GM12865 (cell line): Measurements from ENCODE around the gene SLC44A3.

Experiments used
- DNase-seq: peaks from one replicate; pipeline ENCODE4 v3.0.0; 2010; ENCODE audit warnings: low read depth
- H3K4me3 ChIP-seq: 2 replicates; pipeline ENCODE4 v1.5.1; 2011; ENCODE audit warnings: mild to moderate bottlenecking, low read depth, low read length, control low read depth
- TF ChIP-seq, protein P1 (sequence below): IDR thresholded peaks from 2 replicates; pipeline ENCODE4 v1.5.1; 2011; ENCODE audit warnings: low read length, control low read depth, low read depth, inconsistent platforms; ENCODE audit not compliant: insufficient read depth; ENCODE audit errors: missing control alignments

SLC44A3 gene

DNA sequence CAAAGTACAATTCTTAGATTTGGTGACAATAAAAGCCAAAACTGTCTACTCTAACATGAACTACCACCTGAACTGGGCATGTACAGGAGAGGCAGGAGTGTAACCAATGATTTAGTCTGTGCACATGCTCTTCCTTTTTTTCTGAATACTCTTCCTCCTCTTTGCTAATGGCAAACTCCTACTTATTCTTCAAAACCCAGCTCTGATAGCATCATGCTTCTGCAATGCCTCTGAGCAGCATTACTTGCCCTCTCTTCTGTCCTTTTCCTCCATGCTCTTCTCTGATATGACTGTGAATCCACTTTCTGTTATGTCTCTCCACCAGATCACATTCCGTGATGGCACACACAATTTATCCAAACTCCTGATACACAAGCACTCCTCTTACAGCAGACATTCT, 75.4 kb downstream of the SLC44A3 start:
- DNase-seq = no peak
- no peak overlapping the region for H3K4me3 ChIP-seq
- TF ChIP-seq, protein P1, sequence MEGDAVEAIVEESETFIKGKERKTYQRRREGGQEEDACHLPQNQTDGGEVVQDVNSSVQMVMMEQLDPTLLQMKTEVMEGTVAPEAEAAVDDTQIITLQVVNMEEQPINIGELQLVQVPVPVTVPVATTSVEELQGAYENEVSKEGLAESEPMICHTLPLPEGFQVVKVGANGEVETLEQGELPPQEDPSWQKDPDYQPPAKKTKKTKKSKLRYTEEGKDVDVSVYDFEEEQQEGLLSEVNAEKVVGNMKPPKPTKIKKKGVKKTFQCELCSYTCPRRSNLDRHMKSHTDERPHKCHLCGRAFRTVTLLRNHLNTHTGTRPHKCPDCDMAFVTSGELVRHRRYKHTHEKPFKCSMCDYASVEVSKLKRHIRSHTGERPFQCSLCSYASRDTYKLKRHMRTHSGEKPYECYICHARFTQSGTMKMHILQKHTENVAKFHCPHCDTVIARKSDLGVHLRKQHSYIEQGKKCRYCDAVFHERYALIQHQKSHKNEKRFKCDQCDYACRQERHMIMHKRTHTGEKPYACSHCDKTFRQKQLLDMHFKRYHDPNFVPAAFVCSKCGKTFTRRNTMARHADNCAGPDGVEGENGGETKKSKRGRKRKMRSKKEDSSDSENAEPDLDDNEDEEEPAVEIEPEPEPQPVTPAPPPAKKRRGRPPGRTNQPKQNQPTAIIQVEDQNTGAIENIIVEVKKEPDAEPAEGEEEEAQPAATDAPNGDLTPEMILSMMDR = no peak

DNA sequence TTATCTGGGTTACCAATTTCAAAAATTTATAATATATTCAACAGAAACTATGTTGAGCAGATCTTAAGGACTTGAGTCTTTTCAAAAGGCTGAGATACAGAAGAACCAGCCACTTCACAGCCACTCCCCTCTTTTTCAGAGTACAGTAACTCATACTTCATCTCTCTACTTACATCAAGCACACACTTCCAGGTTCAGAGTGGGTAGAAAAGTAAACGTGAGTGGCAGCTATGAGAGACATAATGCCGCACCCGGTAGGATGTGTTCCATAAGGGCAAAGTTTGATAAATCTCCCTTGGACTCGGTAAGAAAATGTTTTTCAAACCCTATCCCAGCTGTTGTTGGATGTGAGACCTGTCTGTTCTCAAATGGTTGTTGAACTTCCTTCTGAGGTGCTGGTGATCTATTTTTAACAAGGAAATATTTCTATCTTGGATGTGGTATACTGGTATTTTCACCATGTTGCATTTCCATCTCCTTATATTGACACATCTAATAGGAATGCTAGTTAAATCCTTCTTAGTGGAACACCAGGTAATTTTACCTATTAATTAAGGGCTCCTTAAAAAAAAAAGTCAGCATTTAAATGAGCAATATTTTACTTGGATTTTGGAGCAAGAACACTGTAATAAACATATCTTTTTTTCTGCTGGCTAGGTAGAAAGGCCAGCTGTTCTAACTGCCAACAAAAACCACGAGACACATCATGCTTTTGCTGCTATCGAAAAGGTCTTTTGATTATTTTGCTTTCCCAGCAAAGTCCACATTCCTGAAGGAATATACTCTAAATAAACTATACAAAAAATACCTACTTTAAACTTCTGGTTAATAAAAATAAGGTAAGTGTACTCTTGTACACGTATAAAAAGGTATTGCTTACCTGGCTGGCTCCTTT, 78.6 kb downstream of the SLC44A3 start:
- TF ChIP-seq, protein P1 = no peak
- H3K4me3 ChIP-seq = no peak overlapping the region
- DNase-seq = no peak

DNA sequence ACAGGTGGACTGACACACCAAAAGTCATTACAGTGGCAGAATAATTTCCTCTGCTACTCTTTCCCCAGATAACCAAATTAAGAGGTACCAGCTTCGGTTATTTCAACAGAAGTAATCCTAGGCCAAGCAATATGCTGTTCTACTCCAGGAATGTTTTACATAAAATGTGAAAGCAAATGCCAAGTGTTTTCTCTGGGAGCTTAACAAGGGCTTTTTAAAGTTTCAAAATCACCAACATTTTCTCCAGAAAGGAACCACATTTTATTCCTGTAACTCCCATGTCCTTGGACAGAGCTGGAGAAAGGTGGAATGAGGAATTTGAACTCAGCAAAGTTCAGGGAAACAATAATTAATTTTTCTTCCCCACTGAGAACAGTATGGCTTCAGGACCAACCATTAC, 79.6 kb downstream of the SLC44A3 start:
- DNase-seq = no peak
- H3K4me3 ChIP-seq = no peak overlapping the region
- TF ChIP-seq, protein P1 = no peak

DNA sequence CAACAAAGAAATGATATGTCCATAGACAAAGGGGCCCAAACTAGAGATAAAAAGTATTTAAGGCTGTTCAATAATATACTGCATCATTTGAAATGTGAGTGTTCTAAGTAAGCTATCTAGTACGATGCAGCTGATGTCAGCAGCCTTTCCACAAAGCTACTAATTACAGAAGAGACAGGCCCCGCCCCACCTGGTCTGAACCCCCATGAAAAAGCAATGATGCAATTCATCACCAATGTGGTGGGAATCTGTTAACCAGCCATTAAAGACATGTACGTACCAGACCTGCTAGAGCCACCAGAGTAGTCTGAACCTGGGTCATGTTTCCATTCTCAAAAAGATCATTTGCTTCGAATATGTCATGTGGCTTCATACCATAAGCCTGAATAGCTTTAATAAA, 81.7 kb downstream of the SLC44A3 start:
- no peak for DNase-seq
- no peak overlapping the region for H3K4me3 ChIP-seq
- TF ChIP-seq, protein P1 = no peak

DNA sequence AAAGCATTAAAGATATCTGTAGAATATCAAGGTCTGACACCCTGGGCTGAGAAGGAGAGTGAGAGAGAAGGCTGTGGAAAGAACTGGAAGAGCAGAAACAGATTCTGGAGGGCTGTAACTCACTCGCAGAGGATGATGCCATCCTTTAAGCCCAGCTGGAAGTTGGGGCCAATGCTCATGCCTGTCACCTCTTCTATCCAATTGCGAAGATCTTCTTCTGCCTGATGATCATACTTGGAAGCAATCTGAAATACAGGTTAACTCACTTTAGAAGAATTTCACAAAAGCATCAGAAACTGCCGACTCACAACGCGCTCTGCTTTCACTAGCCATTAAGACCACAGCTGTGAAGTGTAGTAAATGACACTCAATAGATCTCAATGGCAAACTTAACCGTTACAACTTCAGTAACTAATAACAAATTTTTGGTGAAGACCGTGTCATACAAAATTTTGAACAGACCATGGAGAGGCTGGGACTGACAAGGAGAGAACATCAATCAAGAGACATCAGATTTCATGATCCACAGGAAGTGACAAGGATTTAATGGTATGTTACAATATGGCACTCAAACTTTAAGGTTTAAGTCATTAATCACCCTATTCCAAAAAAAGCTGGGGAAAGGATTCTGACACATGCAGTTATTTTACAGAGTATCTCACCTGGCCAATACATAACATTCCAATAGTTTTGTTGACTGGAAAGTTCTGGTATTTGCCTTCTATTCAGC, 83.3 kb downstream of the SLC44A3 start:
- TF ChIP-seq, protein P1 = no peak
- DNase-seq = no peak
- no peak overlapping the region for H3K4me3 ChIP-seq

DNA sequence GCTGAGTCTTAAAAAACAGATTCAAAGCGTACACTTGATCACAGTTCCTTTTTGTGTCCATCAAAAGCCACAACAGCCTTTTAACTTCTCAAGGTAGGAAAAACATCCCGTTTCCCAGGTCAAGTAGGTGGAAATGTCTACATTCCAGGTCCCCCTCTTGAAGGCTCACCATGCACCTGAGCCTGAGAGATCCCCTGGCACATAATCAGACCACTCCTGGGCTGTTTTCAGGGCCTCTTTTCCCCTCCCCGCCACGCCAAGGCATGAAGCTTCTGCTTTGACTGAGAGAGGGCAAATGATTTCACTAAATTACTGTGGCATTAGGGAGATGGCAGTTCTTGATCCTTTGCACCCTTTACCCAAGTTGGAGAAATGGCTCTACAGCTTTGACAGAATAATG, 85.0 kb downstream of the SLC44A3 start:
- no peak for DNase-seq
- TF ChIP-seq, protein P1 = no peak
- no peak overlapping the region for H3K4me3 ChIP-seq
